ENCODE measurements around the gene NRXN3. TPM values are rescaled to one million over a fixed set of nuclear protein-coding genes. Genes with fewer than 3 reads are reported as not detected.

NRXN3 gene
- total and polyA plus RNA-seq, 2 donors (not counting 1 experiment from before 2014, with no cell fraction given), result not detected

DNA sequence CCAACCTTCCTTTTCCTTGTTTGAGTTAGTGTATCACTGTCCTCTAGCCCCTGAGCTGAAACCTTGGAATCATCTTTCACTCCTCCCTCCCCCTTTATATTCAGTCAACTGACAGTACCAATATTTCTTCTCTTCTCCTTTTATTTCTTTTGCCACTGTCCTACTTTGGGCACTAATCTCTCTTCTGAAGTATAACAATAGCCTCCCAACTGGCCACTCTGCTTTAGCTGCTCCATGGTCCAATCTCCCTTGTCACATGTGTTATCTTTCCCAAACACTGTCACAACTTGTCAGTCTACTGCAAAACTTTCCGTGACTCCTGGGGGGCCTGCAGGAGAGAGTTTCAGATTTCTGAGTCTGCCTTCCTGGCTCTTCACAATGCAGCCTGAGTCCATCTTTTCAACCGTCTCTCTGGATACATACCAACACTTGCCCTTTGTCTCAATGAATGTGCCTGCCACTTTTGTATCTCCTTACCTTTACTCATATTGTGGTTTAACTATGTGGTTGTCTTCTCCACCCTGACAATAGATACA, 1570.0 kb downstream of the NRXN3 start:
- Histone ChIP-seq H3K4me3 (ENCODE audit: control extremely low read depth in 1 of 5, extremely low read depth in 1 of 5, insufficient read depth in 1 of 5, low read depth in 2 of 5, low read length in 4 of 5) (no peak overlapping the region), H3K9ac (ENCODE audit: low read length) (no peak overlapping the region), H3K79me2 (ENCODE audit: control insufficient read depth, insufficient read depth, low read length) (no peaks in the 10 kb centered on the region), H2AFZ (ENCODE audit: insufficient read depth, low read depth, low read length, poor library complexity, severe bottlenecking) (no peak overlapping the region), H3K4me1 (ENCODE audit: control insufficient read depth in 2 of 2, insufficient read depth in 2 of 2, low read length in 2 of 2) (no peaks in the 10 kb centered on the region), H3K27me3 (replicated peaks in 1 of 4; ENCODE audit: control extremely low read depth in 1 of 4, control insufficient read depth in 3 of 4, insufficient read depth in 4 of 4, low read length in 3 of 4) (no peaks in the 10 kb centered on the region), H3K9me3 (ENCODE audit: control extremely low read depth in 1 of 3, control insufficient read depth in 2 of 3, insufficient read depth in 1 of 3, low read length in 2 of 3) (peaks cover 0 to 9% (median 6%) of the 10 kb centered on the region in 3 donors), H3K27ac (ENCODE audit: low read length in 2 of 2) (no peak overlapping the region), H4K20me1 (ENCODE audit: control insufficient read depth, insufficient read depth, low read length, poor library complexity, severe bottlenecking) (no peaks in the 10 kb centered on the region), H3K36me3 (replicated peaks in 1 of 2; ENCODE audit: control extremely low read depth in 1 of 2, control insufficient read depth in 1 of 2, extremely low read depth in 1 of 2, insufficient read depth in 2 of 2, low read length in 1 of 2) (no peaks in the 10 kb centered on the region), H3K4me2 (replicated peaks; ENCODE audit: low read depth, low read length, poor library complexity, severe bottlenecking) (no peak overlapping the region)
- H3K27ac Mint-ChIP-seq, result no peak overlapping the region
- WGBS (ENCODE audit: insufficient coverage), result 71% methylated on average over 1 of the region's 2 CpGs
- ATAC-seq (ENCODE audit: low read depth) (no peak), DNase-seq (no peak)
- intact Hi-C loops (cut with micrococcal nuclease), result no loop called here
- H3K4me3 Mint-ChIP-seq, result no peak overlapping the region
- no peaks in the 10 kb centered on the region for H3K4me1 Mint-ChIP-seq
- H3K9me3 Mint-ChIP-seq (ENCODE audit: insufficient read depth), result peaks cover 13% of the 10 kb centered on the region
- TF ChIP-seq, protein P1, sequence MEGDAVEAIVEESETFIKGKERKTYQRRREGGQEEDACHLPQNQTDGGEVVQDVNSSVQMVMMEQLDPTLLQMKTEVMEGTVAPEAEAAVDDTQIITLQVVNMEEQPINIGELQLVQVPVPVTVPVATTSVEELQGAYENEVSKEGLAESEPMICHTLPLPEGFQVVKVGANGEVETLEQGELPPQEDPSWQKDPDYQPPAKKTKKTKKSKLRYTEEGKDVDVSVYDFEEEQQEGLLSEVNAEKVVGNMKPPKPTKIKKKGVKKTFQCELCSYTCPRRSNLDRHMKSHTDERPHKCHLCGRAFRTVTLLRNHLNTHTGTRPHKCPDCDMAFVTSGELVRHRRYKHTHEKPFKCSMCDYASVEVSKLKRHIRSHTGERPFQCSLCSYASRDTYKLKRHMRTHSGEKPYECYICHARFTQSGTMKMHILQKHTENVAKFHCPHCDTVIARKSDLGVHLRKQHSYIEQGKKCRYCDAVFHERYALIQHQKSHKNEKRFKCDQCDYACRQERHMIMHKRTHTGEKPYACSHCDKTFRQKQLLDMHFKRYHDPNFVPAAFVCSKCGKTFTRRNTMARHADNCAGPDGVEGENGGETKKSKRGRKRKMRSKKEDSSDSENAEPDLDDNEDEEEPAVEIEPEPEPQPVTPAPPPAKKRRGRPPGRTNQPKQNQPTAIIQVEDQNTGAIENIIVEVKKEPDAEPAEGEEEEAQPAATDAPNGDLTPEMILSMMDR (IDR thresholded peaks at IDR 0.05), result no peak
- no peak for TF ChIP-seq EZH2 (IDR thresholded peaks at IDR 0.05; ENCODE audit: borderline replicate concordance, insufficient read depth, low read depth, low read length, poor library complexity, severe bottlenecking)
- no peaks in the 10 kb centered on the region for H3K27me3 Mint-ChIP-seq
- ChIA-PET CTCF (no interaction called here), POLR2A (no interaction called here)

DNA sequence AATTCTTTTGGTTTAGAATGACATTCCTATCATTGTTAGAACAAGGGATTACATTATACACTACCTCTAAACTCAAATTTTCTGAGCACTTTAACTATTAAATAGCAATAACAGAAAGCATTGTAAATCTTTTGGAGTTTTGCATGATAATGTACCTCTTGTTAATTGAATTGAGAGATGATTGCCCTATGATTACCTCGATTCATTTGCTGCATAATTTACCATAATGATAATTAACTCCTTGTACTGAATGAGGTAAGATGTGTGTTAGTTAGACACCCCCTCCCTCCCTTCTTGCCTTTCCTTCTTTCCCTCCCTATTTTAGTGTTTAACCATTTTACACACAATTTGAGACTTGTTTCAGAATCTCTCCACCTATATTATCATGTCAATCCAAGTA, 1572.0 kb downstream of the NRXN3 start:
- H3K4me3 ChIP-seq (ENCODE audit: control extremely low read depth in 1 of 5, extremely low read depth in 1 of 5, insufficient read depth in 1 of 5, low read depth in 2 of 5, low read length in 4 of 5), result no peak overlapping the region
- no peak for TF ChIP-seq EZH2 (IDR thresholded peaks at IDR 0.05; ENCODE audit: borderline replicate concordance, insufficient read depth, low read depth, low read length, poor library complexity, severe bottlenecking)
- TF ChIP-seq, protein P1 (IDR thresholded peaks at IDR 0.05), result no peak
- no peak overlapping the region for H3K4me3 Mint-ChIP-seq
- ChIA-PET CTCF (no interaction called here), POLR2A (no interaction called here)
- intact Hi-C loops (cut with micrococcal nuclease), result no loop called here
- peaks cover 9% of the 10 kb centered on the region for H3K9me3 Mint-ChIP-seq (ENCODE audit: insufficient read depth)
- H3K36me3 ChIP-seq (replicated peaks in 1 of 2; ENCODE audit: control extremely low read depth in 1 of 2, control insufficient read depth in 1 of 2, extremely low read depth in 1 of 2, insufficient read depth in 2 of 2, low read length in 1 of 2), result no peaks in the 10 kb centered on the region
- no peaks in the 10 kb centered on the region for H3K27me3 Mint-ChIP-seq
- H3K4me1 Mint-ChIP-seq, result no peaks in the 10 kb centered on the region
- H3K79me2 ChIP-seq (ENCODE audit: control insufficient read depth, insufficient read depth, low read length), result no peaks in the 10 kb centered on the region
- H4K20me1 ChIP-seq (ENCODE audit: control insufficient read depth, insufficient read depth, low read length, poor library complexity, severe bottlenecking), result no peaks in the 10 kb centered on the region
- H3K27ac ChIP-seq (ENCODE audit: low read length in 2 of 2), result no peak overlapping the region
- no peaks in the 10 kb centered on the region for H3K4me1 ChIP-seq (ENCODE audit: control insufficient read depth in 2 of 2, insufficient read depth in 2 of 2, low read length in 2 of 2)
- WGBS (ENCODE audit: insufficient coverage), result no CpG with 5 or more reads among the region's 1 CpG
- H3K9me3 ChIP-seq (ENCODE audit: control extremely low read depth in 1 of 3, control insufficient read depth in 2 of 3, insufficient read depth in 1 of 3, low read length in 2 of 3), result peaks cover 0 to 6% (median 0%) of the 10 kb centered on the region in 3 donors
- no peak for ATAC-seq (ENCODE audit: low read depth)
- no peak overlapping the region for H3K27ac Mint-ChIP-seq
- H3K9ac ChIP-seq (ENCODE audit: low read length), result no peak overlapping the region
- DNase-seq, result no peak
- H3K27me3 ChIP-seq (replicated peaks in 1 of 4; ENCODE audit: control extremely low read depth in 1 of 4, control insufficient read depth in 3 of 4, insufficient read depth in 4 of 4, low read length in 3 of 4), result no peaks in the 10 kb centered on the region
- H3K4me2 ChIP-seq (replicated peaks; ENCODE audit: low read depth, low read length, poor library complexity, severe bottlenecking), result no peak overlapping the region
- H2AFZ ChIP-seq (ENCODE audit: insufficient read depth, low read depth, low read length, poor library complexity, severe bottlenecking), result no peak overlapping the region
